ENCODE results near the gene B4GALT6. TPM values are rescaled to one million over a fixed set of nuclear protein-coding genes. Genes with fewer than 3 reads are reported as not detected.

B4GALT6 gene
- polyA plus RNA-seq, 1 donor from 2014 or later = 19.4 TPM

DNA sequence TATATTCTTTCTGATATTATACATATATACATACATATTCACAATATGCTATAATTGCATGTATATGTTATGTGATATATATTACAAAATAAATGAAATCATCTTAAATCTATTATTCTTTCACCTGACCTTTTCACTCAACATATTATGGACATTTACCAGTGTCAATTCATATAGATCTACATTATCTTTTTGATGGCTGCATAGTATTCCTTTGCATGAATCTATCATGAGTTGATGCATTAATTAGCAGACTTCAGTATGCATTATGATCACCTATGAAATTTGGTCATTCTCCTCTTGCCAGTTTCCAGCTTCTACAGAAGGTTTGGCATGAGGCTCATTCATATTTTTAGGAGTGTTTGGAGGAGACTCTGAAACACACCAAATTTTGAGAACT is 23.4 kb upstream of the B4GALT6 start:
- no peaks in the 10 kb centered on the region for H4K20me1 ChIP-seq (ENCODE audit: insufficient read depth)
- H3K27me3 ChIP-seq (ENCODE audit: insufficient read depth, low read depth, low read length) = no peaks in the 10 kb centered on the region
- H3K9ac ChIP-seq (ENCODE audit: low read length) = no peak overlapping the region
- H2AFZ ChIP-seq (ENCODE audit: low read depth, low read length) = no peak overlapping the region
- no peaks in the 10 kb centered on the region for H3K79me2 ChIP-seq (replicated peaks; ENCODE audit: insufficient read depth, low read length)
- no peaks in the 10 kb centered on the region for H3K9me2 ChIP-seq (ENCODE audit: insufficient read depth, low read length)
- H3K36me3 ChIP-seq (ENCODE audit: insufficient read depth, low read length) = no peaks in the 10 kb centered on the region
- H3K4me3 ChIP-seq (ENCODE audit: low read length) = no peak overlapping the region
- H3K27ac ChIP-seq (ENCODE audit: low read length) = no peak overlapping the region
- H3K4me2 ChIP-seq (ENCODE audit: low read length) = no peak overlapping the region
- no peaks in the 10 kb centered on the region for H3F3A ChIP-seq (ENCODE audit: insufficient read depth, low read length, poor library complexity, severe bottlenecking)
- no peaks in the 10 kb centered on the region for H3K9me3 ChIP-seq (ENCODE audit: low read length)
- TF ChIP-seq SMC3 (conservative IDR thresholded peaks at IDR 0.05; ENCODE audit: poor library complexity) = no peak
- TF ChIP-seq MXI1 (conservative IDR thresholded peaks at IDR 0.05; ENCODE audit: poor library complexity, severe bottlenecking) = no peak
- TF ChIP-seq, protein P1, sequence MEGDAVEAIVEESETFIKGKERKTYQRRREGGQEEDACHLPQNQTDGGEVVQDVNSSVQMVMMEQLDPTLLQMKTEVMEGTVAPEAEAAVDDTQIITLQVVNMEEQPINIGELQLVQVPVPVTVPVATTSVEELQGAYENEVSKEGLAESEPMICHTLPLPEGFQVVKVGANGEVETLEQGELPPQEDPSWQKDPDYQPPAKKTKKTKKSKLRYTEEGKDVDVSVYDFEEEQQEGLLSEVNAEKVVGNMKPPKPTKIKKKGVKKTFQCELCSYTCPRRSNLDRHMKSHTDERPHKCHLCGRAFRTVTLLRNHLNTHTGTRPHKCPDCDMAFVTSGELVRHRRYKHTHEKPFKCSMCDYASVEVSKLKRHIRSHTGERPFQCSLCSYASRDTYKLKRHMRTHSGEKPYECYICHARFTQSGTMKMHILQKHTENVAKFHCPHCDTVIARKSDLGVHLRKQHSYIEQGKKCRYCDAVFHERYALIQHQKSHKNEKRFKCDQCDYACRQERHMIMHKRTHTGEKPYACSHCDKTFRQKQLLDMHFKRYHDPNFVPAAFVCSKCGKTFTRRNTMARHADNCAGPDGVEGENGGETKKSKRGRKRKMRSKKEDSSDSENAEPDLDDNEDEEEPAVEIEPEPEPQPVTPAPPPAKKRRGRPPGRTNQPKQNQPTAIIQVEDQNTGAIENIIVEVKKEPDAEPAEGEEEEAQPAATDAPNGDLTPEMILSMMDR (IDR thresholded peaks at IDR 0.05; ENCODE audit: poor library complexity, severe bottlenecking) = no peak
- TF ChIP-seq, protein P2, sequence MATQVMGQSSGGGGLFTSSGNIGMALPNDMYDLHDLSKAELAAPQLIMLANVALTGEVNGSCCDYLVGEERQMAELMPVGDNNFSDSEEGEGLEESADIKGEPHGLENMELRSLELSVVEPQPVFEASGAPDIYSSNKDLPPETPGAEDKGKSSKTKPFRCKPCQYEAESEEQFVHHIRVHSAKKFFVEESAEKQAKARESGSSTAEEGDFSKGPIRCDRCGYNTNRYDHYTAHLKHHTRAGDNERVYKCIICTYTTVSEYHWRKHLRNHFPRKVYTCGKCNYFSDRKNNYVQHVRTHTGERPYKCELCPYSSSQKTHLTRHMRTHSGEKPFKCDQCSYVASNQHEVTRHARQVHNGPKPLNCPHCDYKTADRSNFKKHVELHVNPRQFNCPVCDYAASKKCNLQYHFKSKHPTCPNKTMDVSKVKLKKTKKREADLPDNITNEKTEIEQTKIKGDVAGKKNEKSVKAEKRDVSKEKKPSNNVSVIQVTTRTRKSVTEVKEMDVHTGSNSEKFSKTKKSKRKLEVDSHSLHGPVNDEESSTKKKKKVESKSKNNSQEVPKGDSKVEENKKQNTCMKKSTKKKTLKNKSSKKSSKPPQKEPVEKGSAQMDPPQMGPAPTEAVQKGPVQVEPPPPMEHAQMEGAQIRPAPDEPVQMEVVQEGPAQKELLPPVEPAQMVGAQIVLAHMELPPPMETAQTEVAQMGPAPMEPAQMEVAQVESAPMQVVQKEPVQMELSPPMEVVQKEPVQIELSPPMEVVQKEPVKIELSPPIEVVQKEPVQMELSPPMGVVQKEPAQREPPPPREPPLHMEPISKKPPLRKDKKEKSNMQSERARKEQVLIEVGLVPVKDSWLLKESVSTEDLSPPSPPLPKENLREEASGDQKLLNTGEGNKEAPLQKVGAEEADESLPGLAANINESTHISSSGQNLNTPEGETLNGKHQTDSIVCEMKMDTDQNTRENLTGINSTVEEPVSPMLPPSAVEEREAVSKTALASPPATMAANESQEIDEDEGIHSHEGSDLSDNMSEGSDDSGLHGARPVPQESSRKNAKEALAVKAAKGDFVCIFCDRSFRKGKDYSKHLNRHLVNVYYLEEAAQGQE (IDR thresholded peaks at IDR 0.05; ENCODE audit: borderline replicate concordance) = no peak
- no peak for TF ChIP-seq POLR2AphosphoS5 (IDR thresholded peaks at IDR 0.05)
- no peak for TF ChIP-seq EZH2 (IDR thresholded peaks at IDR 0.05; ENCODE audit: borderline replicate concordance, insufficient read depth, low read length, poor library complexity, severe bottlenecking)
- no peak for TF ChIP-seq EP300 (conservative IDR thresholded peaks at IDR 0.05; ENCODE audit: poor library complexity, severe bottlenecking)
- no peak for TF ChIP-seq RAD21 (conservative IDR thresholded peaks at IDR 0.05)
- no peak for TF ChIP-seq TAF1 (IDR thresholded peaks at IDR 0.05; ENCODE audit: low read depth)

DNA sequence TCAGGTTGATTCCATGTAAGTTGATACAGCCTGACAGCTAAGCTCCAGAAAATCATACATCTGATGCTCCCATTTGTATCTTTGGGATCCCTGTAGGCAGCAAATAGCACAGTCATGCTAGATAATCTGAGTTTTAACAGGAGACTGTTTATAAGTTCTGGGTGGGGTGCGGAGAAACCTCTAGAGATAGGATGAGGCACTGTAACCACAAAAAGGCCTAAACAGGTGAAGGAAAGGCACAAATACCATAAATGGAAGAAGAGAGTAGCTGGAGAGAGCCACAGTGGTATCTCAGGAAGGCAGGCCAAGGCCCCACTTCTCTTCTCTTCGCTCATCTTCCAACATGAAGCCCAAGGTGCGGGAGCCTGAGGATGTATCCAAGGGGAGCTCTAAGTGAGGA is 18.1 kb upstream of the B4GALT6 start:
- Histone ChIP-seq H2AFZ (ENCODE audit: low read depth, low read length) (no peak overlapping the region), H3K9me3 (ENCODE audit: low read length) (no peaks in the 10 kb centered on the region), H3K79me2 (replicated peaks; ENCODE audit: insufficient read depth, low read length) (no peaks in the 10 kb centered on the region), H3K4me3 (ENCODE audit: low read length) (no peak overlapping the region), H3K27ac (ENCODE audit: low read length) (no peak overlapping the region), H3K9me2 (ENCODE audit: insufficient read depth, low read length) (no peaks in the 10 kb centered on the region), H4K20me1 (ENCODE audit: insufficient read depth) (no peaks in the 10 kb centered on the region), H3F3A (ENCODE audit: insufficient read depth, low read length, poor library complexity, severe bottlenecking) (no peaks in the 10 kb centered on the region), H3K9ac (ENCODE audit: low read length) (no peak overlapping the region), H3K36me3 (ENCODE audit: insufficient read depth, low read length) (no peaks in the 10 kb centered on the region), H3K4me2 (ENCODE audit: low read length) (no peak overlapping the region), H3K27me3 (ENCODE audit: insufficient read depth, low read depth, low read length) (no peaks in the 10 kb centered on the region)
- TF ChIP-seq, protein P2 (IDR thresholded peaks at IDR 0.05; ENCODE audit: borderline replicate concordance) = no peak
- no peak for TF ChIP-seq EP300 (conservative IDR thresholded peaks at IDR 0.05; ENCODE audit: poor library complexity, severe bottlenecking)
- no peak for TF ChIP-seq TAF1 (IDR thresholded peaks at IDR 0.05; ENCODE audit: low read depth)
- no peak for TF ChIP-seq POLR2AphosphoS5 (IDR thresholded peaks at IDR 0.05)
- no peak for TF ChIP-seq MXI1 (conservative IDR thresholded peaks at IDR 0.05; ENCODE audit: poor library complexity, severe bottlenecking)
- TF ChIP-seq, protein P1 (IDR thresholded peaks at IDR 0.05; ENCODE audit: poor library complexity, severe bottlenecking) = no peak
- no peak for TF ChIP-seq RAD21 (conservative IDR thresholded peaks at IDR 0.05)
- TF ChIP-seq SMC3 (conservative IDR thresholded peaks at IDR 0.05; ENCODE audit: poor library complexity) = no peak
- no peak for TF ChIP-seq EZH2 (IDR thresholded peaks at IDR 0.05; ENCODE audit: borderline replicate concordance, insufficient read depth, low read length, poor library complexity, severe bottlenecking)
